Activated CD8-positive, alpha-beta T cell treated with anti-CD3 and anti-CD28 coated beads, Interleukin-2, amount 10 ng/mL, durations not matched to agents 7 days and 5 days (primary cell): ENCODE data around the gene EPM2A. TPM values are rescaled to one million over a fixed set of nuclear protein-coding genes. Genes with fewer than 3 reads are reported as not detected.
"Not testable (repeated sequence)": the region's sequence is repeated elsewhere in the genome, so short reads cannot be mapped to it uniquely, and the experiment has no call there.

Source experiments
- ATAC-seq: fragments of 150-1000 bp; cut with Tn5 transposase; one replicate; pipeline ENCODE4 v1.10.0; 2021; ENCODE audit warnings: moderate library complexity
- CTCF ChIA-PET: fragments of 350-600 bp; sonication (Branson Sonifier 250); formaldehyde crosslinking; loops from one replicate; lab custom pipeline; 2021; ENCODE audit warnings: antibody characterized with exemption; lab: Charles Lee
- POLR2A ChIA-PET: fragments of 350-600 bp; sonication (Branson Sonifier 250); formaldehyde crosslinking; loops from one replicate; lab custom pipeline; 2021; ENCODE audit warnings: antibody characterized with exemption; lab: Charles Lee
- DNase-seq: peaks from one replicate; pipeline ENCODE4 v3.0.0-alpha.2; 2020
- H3K27ac Mint-ChIP-seq: one replicate; pipeline ENCODE4 v1.8.0; 2021; ENCODE audit warnings: mild to moderate bottlenecking, mixed read lengths
- H3K27me3 Mint-ChIP-seq: one replicate; pipeline ENCODE4 v1.8.0; 2021; ENCODE audit warnings: low read depth, mixed read lengths
- H3K36me3 Mint-ChIP-seq: one replicate; pipeline ENCODE4 v1.8.0; 2021; ENCODE audit warnings: low read depth, mixed read lengths
- H3K4me1 Mint-ChIP-seq: one replicate; pipeline ENCODE4 v1.8.0; 2021; ENCODE audit warnings: low read depth, mixed read lengths
- H3K4me3 Mint-ChIP-seq: one replicate; pipeline ENCODE4 v1.8.0; 2021; ENCODE audit warnings: mild to moderate bottlenecking, mixed read lengths
- H3K9me3 Mint-ChIP-seq: one replicate; pipeline ENCODE4 v1.8.0; 2022; ENCODE audit warnings: mixed read lengths; ENCODE audit not compliant: insufficient read depth
- total RNA-seq, 2 experiments: library from RNA; stranded (reverse); gene quantifications; one replicate each; pipeline ENCODE4 v1.2.3, GENCODE V29; 2021

EPM2A gene
- total RNA-seq, 2 experiments from 2014 or later: 6.3 to 7.5 TPM

- H3K27ac Mint-ChIP-seq: peak overlapping the region; percentile 22
- H3K4me1 Mint-ChIP-seq: peaks cover 8% of the 10 kb centered on the region
- H3K36me3 Mint-ChIP-seq: peaks cover 2% of the 10 kb centered on the region
- DNase-seq (no peak), ATAC-seq (no peak)
- CTCF ChIA-PET: no interaction called here
- H3K27me3 Mint-ChIP-seq: no peaks in the 10 kb centered on the region
- peaks cover 8% of the 10 kb centered on the region for H3K9me3 Mint-ChIP-seq
- POLR2A ChIA-PET: no interaction called here
- H3K4me3 Mint-ChIP-seq: no peak overlapping the region
Measured at GRCh38 chr6:145705561-145705960, 29.8 kb downstream of the EPM2A start.

GRCh38 chr6:145704143-145704781, 31.1 kb downstream of the EPM2A start:
- Mint-ChIP-seq H3K4me1 (peaks cover 8% of the 10 kb centered on the region), H3K27ac (no peak overlapping the region), H3K9me3 (peaks cover 4% of the 10 kb centered on the region), H3K36me3 (peaks cover 2% of the 10 kb centered on the region), H3K4me3 (no peak overlapping the region), H3K27me3 (no peaks in the 10 kb centered on the region)
- ChIA-PET CTCF (interaction anchor here (0.7 to 1.6 kb wide), 9 partner anchors 10 to 184 kb away, joined by 3 to 5 read pairs (median 3); no protein-coding TSS in a partner anchor), POLR2A (no interaction called here)
- DNase-seq: no peak
- no peak for ATAC-seq

- CTCF ChIA-PET: no interaction called here
Measured at GRCh38 chr6:145699462-145699861, 35.9 kb downstream of the EPM2A start.

GRCh38 chr6:145697401-145697800, 37.9 kb downstream of the EPM2A start:
- ATAC-seq, POLR2A ChIA-PET, H3K27me3 Mint-ChIP-seq, H3K36me3 Mint-ChIP-seq, DNase-seq, CTCF ChIA-PET, H3K27ac Mint-ChIP-seq, H3K4me1 Mint-ChIP-seq, H3K4me3 Mint-ChIP-seq: not testable (repeated sequence)
- H3K9me3 Mint-ChIP-seq: peaks cover 11% of the 10 kb centered on the region

More at GRCh38 chr6:145699462-145699861, 35.9 kb downstream of the EPM2A start:
- no peak for ATAC-seq
- H3K27ac Mint-ChIP-seq: no peak overlapping the region
- DNase-seq: no peak
- H3K4me1 Mint-ChIP-seq: no peaks in the 10 kb centered on the region
- POLR2A ChIA-PET: interaction anchor here (0.6 kb wide), 1 partner anchor 427 kb away, joined by 3 read pairs; no protein-coding TSS in a partner anchor
- peaks cover 2% of the 10 kb centered on the region for H3K36me3 Mint-ChIP-seq
- no peak overlapping the region for H3K4me3 Mint-ChIP-seq
- no peaks in the 10 kb centered on the region for H3K27me3 Mint-ChIP-seq
- H3K9me3 Mint-ChIP-seq: peaks cover 3% of the 10 kb centered on the region

GRCh38 chr6:145694083-145694737, 41.1 kb downstream of the EPM2A start:
- no peak for ATAC-seq
- peaks cover 11% of the 10 kb centered on the region for H3K9me3 Mint-ChIP-seq
- no peaks in the 10 kb centered on the region for H3K27me3 Mint-ChIP-seq
- H3K27ac Mint-ChIP-seq: no peak overlapping the region
- CTCF ChIA-PET: no interaction called here
- H3K36me3 Mint-ChIP-seq: peaks cover 2% of the 10 kb centered on the region
- no peaks in the 10 kb centered on the region for H3K4me1 Mint-ChIP-seq
- DNase-seq: no peak
- POLR2A ChIA-PET: no interaction called here
- no peak overlapping the region for H3K4me3 Mint-ChIP-seq

- peaks cover 8% of the 10 kb centered on the region for H3K9me3 Mint-ChIP-seq
- ATAC-seq: no peak
- no peak for DNase-seq
- no peaks in the 10 kb centered on the region for H3K4me1 Mint-ChIP-seq
- no peak overlapping the region for H3K4me3 Mint-ChIP-seq
- H3K27ac Mint-ChIP-seq: no peak overlapping the region
- H3K27me3 Mint-ChIP-seq: no peaks in the 10 kb centered on the region
- CTCF ChIA-PET: no interaction called here
- POLR2A ChIA-PET: no interaction called here
- H3K36me3 Mint-ChIP-seq: no peaks in the 10 kb centered on the region
Measured at GRCh38 chr6:145690969-145691368, 44.4 kb downstream of the EPM2A start.

GRCh38 chr6:145689529-145689928, 45.8 kb downstream of the EPM2A start:
- Mint-ChIP-seq H3K27me3 (no peaks in the 10 kb centered on the region), H3K36me3 (no peaks in the 10 kb centered on the region), H3K4me3 (no peak overlapping the region), H3K27ac (no peak overlapping the region), H3K4me1 (no peaks in the 10 kb centered on the region), H3K9me3 (peaks cover 8% of the 10 kb centered on the region)
- POLR2A ChIA-PET: interaction anchor here (0.6 kb wide), 1 partner anchor 159 kb away, joined by 3 read pairs; no protein-coding TSS in a partner anchor
- CTCF ChIA-PET: no interaction called here
- ATAC-seq: no peak
- no peak for DNase-seq

GRCh38 chr6:145688493-145688905, 46.8 kb downstream of the EPM2A start:
- ATAC-seq: no peak
- ChIA-PET CTCF (no interaction called here), POLR2A (no interaction called here)
- no peak for DNase-seq
- Mint-ChIP-seq H3K27me3 (no peaks in the 10 kb centered on the region), H3K36me3 (no peaks in the 10 kb centered on the region), H3K9me3 (peaks cover 8% of the 10 kb centered on the region), H3K4me3 (no peak overlapping the region), H3K27ac (no peak overlapping the region), H3K4me1 (no peaks in the 10 kb centered on the region)

GRCh38 chr6:145685932-145686331, 49.4 kb downstream of the EPM2A start:
- peaks cover 2% of the 10 kb centered on the region for H3K36me3 Mint-ChIP-seq
- ATAC-seq: no peak
- H3K9me3 Mint-ChIP-seq: no peaks in the 10 kb centered on the region
- no peaks in the 10 kb centered on the region for H3K4me1 Mint-ChIP-seq
- no peak overlapping the region for H3K4me3 Mint-ChIP-seq
- no peaks in the 10 kb centered on the region for H3K27me3 Mint-ChIP-seq
- DNase-seq: no peak
- H3K27ac Mint-ChIP-seq: no peak overlapping the region
- ChIA-PET POLR2A (no interaction called here), CTCF (interaction anchor here (1.5 kb wide), 1 partner anchor 18 kb away, joined by 5 read pairs; no protein-coding TSS in a partner anchor)

- no peaks in the 10 kb centered on the region for H3K27me3 Mint-ChIP-seq
- no peak for ATAC-seq
- H3K4me3 Mint-ChIP-seq: no peak overlapping the region
- H3K4me1 Mint-ChIP-seq: no peaks in the 10 kb centered on the region
- H3K9me3 Mint-ChIP-seq: peaks cover 3% of the 10 kb centered on the region
- DNase-seq: no peak
- CTCF ChIA-PET: no interaction called here
- peaks cover 2% of the 10 kb centered on the region for H3K36me3 Mint-ChIP-seq
- POLR2A ChIA-PET: no interaction called here
- no peak overlapping the region for H3K27ac Mint-ChIP-seq
Measured at GRCh38 chr6:145681965-145682364, 53.4 kb downstream of the EPM2A start.

- no peaks in the 10 kb centered on the region for H3K9me3 Mint-ChIP-seq
- no peak for DNase-seq
- no peak overlapping the region for H3K27ac Mint-ChIP-seq
- no peak for ATAC-seq
- ChIA-PET POLR2A (no interaction called here), CTCF (no interaction called here)
- peaks cover 14% of the 10 kb centered on the region for H3K36me3 Mint-ChIP-seq
- no peaks in the 10 kb centered on the region for H3K27me3 Mint-ChIP-seq
- H3K4me1 Mint-ChIP-seq: peaks cover 14% of the 10 kb centered on the region
- no peak overlapping the region for H3K4me3 Mint-ChIP-seq
Measured at GRCh38 chr6:145673504-145673903, 61.8 kb downstream of the EPM2A start.

GRCh38 chr6:145670311-145670710, 65.0 kb downstream of the EPM2A start:
- Mint-ChIP-seq H3K27me3 (no peaks in the 10 kb centered on the region), H3K9me3 (no peaks in the 10 kb centered on the region), H3K27ac (no peak overlapping the region), H3K36me3 (peaks cover 6% of the 10 kb centered on the region), H3K4me3 (no peak overlapping the region), H3K4me1 (peaks cover 12% of the 10 kb centered on the region)
- ChIA-PET CTCF (no interaction called here), POLR2A (no interaction called here)
- DNase-seq (no peak), ATAC-seq (no peak)
